Stimulated activated CD4-positive, alpha-beta T cell treated with anti-CD3 and anti-CD28 coated beads, Interleukin-4, amount 100 ng/mL, for 24 hours (primary cell): ENCODE measurements around the gene ANKRD23.
"Not testable (repeated sequence)": the region's sequence is repeated elsewhere in the genome, so short reads cannot be mapped to it uniquely, and the experiment has no call there.

Experiments used
- DNase-seq: peaks from one replicate; pipeline ENCODE4 v3.0.0-alpha.2; 2020

The ANKRD23 gene

DNA sequence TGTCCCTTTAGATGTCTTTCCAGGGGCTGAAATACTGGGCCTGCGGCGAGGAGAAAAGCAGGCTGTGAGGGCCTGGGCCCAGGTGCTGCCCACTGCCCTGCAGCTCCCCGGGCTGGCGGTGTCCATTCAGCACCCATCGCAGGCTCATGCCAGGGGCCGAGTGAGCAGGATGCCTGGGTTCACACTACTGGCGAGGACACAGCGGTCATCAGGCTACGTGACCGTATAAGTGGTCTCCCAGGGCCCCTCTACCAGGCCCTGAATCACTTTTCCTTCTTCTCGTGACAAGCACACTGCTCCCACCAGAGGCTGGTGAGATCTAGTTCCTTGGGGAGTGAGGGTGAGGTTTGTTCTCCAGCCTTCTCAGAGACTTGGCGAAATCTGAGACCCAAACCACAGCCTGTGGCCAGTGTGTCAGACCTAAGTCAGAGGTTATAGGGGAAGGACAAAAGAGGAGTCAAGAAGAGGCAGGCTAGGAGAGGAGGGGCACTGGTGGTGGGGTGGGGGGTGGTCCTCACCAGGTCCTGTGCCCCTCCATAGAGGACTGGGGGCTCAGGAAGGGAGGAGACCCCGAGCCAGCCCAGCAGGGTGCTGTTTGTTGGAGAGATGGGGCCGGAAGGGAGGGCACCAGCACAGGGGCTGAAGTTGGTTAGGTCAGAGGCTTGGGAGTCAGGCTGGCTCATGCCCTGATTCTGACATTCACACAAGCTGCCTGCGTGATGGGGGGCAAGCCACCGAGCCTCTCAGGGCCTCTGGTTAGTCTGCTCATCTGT, 32.6 kb upstream of the ANKRD23 start:
- no peak for DNase-seq

DNA sequence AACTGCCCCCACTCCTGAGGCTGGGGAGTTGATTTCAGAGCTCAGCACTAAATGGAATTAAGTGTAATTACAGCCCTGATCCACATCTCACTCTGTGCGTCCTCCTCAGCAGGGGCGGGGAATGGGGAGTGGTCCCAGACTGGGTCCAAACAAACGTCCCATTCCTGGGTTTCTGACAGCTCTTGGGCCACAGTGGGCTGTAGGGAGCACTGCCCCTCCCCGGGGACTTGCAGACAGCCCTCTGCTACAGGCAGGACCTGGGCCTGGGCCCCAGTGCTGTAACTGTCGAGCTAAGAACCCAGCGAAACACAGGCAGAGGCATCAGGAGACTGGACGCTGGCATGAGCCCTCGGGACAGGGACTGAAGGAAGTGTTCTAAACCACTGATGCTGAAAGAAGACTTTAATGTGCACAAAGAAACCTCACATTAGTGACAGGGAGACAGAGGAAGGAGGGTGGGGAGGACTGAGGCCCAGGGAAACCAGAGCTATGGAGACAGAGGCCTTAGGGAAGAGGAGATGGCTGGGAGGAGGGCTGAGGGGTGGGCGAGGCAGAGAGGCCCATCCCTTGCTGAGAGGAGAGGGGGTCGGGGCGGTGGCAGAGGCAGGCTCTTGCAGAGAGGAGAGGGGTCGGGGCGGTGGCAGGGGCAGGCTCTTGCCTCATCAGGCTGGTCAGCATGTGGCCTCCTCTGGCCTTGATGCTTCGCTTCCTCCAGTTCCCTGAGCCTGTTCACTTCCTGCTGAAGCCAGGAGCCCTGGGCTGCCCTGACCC, 31.9 kb upstream of the ANKRD23 start:
- DNase-seq, result no peak

DNA sequence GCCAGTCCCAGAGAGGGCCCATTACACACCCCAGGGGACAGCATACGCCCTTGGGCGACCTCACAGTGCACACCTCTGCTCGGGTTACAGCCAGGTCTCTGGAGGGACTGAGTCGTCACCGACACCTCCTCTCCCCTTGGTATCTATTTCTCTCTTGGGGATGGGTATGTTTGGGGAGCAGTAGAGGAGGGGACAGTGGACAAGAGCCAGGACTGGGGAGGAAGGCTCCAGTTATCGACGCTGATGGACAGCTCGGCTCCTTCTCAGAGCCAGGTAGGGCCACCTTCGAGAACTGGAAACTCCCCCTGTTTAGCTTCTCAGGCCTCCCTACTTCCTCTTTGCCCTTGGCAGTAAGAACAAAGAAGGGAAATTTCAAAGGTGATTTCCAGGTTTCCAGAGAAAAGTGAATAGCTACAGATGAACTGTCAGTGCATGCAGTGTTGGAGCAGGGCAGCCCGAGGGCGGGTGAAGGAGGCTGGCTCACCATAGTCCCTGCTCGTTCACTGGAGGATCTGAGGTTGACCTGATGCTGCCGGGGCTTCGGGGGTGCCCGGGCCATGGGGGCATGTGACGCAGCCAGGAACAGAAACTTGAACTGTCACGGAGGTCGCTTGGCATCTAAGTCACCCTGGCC, 30.5 kb upstream of the ANKRD23 start:
- DNase-seq, result no peak

DNA sequence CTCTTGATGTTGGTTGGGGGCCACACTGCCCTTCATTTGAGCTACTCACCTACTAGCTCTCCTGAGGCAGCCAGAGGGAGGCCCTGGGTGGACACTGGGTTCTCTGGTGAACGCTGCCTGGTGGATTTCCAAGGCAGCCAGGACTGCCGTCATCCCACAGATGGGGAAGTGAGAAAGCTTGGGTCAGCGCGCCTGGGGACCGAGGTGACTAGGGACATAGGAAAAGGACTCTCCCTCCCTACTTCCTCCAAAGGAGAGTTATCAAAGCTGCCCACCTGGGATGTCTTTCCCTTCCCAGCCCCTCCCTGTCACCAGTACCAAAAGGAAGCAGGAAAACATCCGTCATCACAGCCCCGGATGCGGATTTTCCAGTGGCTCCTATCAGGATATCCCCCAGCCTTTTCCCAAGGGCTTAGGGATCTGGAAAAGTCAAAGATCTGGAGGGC, 29.9 kb upstream of the ANKRD23 start:
- no peak for DNase-seq

DNA sequence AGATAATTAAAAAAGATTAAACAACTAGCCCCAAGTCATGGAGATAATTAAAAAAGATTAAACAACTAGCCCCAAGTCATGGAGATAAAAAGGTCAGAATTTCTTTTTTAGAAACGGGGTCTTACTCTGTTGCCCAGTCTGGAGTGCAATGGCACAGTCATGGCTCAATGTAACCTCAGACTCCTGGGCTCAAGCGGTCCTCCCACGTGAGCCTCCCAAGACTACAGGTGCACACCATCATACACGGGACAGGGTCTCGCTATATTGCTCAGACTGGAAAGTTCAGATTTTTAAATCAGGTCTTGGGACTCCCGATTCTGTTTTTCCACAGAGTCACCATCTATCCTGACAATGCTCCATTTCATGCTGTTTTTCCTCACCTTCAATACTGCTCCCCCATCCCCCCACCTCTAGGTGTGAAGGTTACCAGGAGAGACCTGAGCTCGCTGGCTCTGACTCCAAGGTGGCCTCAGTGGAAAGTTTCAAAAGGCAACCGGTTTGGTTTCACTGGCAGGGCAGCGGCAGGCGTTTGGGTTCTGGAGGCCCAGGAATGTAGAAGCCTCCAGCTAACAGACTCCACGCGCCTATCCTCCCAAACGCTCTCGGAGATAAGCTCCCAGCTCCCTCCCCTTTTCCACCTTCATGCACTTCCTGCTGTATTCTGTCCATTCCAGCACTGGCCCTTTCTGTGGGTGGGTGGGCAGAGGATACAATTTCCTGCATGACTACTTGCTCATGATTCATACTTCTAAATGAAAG, 28.9 kb upstream of the ANKRD23 start:
- no peak for DNase-seq

DNA sequence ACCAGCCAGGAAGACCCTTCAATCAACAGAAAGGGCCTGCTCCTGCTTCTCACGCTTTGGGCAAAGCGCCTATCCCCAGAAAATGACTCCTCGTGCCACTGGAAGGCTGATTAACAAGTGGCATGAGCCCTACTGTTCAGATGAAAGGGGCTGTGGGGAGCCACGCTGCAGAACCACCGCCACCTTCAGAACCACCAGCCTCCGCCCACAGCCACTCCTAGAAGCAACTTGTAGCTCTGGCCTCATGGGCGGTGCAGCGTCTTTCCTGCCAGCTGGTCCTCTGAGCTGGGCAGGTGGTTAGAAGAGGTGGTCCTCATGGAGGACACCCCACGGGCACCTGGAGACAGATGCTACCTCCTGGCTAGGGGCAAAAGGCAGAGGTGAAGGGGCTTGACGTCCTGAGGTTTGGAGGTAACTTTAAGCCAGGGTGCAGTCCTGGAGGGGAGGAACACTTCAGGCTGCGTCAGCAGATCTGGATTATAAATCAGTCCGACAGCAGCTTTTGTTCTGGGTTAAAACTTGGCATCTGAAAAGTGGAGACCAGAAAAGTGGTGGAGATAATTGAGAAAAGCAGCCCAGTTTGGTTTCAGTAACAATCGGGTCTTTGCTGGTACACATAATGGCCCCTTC, 26.9 kb upstream of the ANKRD23 start:
- peak; percentile 53 for DNase-seq

DNA sequence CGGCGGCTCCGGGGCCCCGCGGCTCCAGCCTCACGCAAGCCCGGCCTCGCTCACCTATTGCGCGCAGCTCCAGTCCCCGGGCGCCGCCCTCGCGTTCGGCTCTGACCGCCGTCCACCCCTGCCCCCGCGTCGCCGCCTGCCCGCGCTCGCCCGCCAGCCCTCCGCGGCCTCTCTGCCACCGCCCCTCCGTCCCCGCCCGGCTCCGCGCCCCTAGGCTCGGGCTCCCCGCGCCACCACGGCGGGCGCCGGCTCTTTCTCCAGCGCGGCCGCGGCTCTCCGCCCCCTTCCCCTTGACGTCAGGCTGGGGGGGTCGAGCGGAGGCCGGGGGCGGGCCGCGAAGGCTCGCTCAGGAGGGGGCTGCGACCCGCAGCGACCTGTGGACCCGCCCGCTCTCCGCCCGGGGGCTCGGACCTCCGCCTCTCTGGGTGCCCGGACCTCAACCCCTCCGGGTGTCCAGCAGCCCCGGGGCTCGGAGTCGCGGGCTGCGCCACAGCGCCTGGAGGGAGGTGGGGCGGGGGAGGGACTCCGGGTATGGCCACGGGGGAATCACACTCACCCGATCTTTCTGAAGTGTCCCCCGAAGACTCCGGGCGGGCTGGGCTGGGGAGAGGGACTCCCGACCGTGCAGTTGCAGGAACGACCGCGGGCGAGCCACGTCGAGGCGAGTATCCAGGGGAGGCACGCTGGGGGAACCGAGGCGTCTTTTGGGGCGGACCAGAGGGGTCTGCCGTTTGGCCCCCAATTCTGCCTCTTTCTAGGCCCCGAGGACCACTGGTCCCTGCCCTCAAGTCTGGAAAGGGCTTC, 26.2 kb upstream of the ANKRD23 start, which contains the start of gene SEMA4C:
TSS of gene SEMA4C (minus strand) at position 259 of the 804 bp plus-strand sequence. CDS start 2,194 bp downstream, outside the sequence.
- peak; percentile 42 for DNase-seq

DNA sequence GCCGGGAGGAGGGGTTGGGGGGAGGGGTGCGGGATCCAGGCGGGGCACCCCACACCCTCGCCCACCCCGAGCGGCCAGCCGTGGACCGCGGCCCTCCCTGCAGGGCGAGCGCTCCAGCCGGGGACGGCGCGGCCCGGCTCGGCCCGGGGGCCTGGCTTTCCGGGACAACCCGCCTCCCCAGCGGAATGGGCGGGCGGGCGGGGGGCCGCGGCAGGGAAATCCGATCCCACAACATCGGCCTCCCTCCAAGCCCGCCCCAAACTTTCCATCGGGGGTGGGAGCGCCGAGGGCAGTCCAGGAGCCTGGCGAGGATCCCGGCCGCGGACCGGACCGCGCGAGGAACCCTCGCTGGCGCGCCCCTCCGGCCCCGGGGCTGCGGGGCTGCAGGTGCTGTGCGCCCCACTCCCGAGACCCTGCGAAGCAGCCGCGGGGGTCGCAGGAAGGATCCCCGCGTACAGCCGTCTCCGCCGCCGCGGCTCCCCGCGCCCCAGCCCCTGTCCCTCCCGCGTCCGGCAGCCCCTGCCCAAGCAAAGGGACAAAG, 25.5 kb upstream of the ANKRD23 start:
- DNase-seq, result no peak

DNA sequence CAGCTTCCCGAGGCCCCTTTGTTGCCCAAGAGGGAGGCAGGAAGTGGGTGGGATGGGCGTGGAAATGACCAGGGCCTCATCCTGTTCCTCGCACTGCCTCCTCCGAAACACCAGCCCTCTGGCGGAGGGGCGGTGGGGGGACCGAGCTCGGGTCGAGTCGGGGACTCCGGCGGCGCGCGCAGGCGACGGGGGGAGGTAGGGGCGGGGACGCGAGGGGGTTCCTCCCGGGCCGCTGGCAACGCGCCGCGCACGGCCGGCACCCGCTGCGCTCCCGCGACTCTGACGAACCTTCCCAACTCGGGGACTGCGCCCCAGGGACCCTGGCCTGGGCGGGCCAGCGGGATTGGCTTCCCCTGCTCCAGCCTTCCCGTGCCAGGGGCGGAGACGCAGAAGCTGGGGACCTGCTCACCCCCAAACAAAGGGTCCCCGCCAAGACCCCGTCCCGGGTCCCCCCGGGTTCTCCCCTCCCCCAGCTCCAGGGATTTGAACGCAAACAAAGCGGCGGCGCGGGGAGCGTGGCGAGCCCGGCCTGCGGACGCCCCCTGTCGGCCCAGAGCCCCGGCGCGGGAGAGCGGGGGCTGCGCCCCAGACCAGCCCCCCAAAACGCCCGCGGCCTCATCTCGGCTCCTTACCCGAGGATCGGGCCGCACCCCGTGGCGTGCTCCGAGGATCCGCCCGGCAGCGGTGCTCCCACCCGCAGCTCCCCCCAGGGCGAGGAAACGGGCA, 24.9 kb upstream of the ANKRD23 start:
- peak; percentile 55 for DNase-seq

DNA sequence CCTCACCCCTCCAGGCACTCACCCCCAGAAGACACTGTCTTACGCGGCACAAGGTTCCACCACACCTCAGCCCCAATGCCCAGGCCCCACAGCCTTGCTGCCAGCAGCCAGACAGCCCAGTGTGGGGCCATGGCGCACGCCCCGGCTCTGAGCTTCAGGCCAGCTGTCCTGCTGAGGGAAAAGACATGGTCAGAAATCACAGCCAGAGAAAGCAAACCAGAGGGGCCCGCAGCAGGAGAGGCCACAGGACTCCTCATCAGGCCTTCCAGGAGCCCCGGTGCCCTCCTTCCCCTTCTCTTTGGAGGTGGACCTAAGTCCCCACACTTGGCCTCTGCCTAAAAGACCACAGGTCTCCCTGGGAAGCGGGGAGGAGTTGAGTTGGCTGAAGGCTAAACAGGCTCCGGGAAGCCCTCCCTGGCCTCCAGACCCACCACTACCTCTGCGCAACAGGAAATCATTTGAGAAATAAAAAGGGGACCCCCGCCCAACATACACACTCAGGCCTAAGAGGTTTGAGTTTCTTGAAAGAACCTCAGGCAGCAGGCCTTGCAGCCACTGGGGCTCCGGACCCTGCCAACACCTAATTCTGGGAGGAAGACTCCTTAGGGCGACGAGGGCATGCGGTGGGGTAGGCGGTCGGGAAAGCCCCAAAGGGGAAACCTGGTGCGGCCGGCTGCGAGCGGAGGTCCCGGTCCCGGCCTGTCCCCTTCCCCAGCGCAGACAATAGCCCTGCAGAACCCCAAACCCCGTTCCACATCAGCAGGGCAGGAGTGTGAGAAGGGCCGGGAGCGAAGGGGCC, 24.1 kb upstream of the ANKRD23 start:
- DNase-seq, result peak; percentile 40

DNA sequence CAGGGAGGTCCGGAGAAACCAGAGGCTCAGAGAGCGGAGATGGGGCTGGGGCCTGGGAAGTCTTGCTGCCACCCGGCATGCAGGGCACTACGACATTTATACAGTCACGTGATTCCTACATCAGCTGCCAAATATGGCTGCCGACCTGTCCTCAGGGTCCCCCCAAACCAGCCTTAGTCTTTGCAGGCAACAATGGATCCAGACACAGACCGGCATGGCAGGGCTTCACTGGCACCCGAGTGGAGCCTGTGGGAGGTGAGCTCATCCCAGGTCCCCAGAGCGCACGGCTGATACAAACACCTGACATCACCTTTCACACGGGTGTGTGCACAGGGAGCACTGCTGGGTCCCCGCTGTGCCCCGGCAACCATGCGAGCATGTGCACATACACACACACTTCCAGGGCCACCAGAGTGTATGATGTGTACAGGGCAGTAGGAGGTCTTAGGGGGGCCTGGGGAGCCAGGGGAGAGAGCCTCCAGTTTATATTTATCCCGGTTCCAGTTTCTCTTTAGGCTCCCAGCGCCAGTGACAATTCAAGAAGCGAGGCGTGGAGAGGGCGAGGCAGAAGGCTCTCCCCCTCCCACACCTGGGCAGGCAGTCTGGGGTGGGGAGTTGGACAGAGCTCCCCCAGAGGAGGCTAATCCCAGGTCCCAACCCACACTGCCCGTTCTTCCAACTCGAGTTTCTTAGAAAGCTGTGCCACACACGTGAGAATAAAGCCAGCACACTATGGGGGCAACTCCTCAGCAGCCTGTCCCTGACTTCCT, 23.4 kb upstream of the ANKRD23 start:
- no peak for DNase-seq

DNA sequence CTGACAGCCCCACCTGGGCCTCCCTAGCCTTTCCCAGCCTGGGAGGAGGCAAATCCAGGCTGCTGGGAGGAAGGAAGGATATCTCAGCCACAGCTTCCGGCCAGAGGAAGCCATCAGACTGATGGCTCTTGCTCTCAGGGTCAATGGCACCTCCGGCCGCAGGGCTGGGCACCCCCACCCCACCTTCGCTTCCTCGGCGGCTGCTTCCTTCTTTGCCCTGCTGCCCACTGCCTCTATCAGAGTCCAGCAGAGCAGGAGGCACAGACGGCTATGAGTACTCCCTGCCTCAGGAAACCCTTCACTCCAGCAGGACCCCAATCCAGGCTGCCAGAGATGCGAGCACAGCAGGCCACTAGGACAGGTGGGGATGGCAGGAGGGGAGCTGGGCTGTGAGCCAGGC, 22.8 kb upstream of the ANKRD23 start:
- DNase-seq, result no peak

DNA sequence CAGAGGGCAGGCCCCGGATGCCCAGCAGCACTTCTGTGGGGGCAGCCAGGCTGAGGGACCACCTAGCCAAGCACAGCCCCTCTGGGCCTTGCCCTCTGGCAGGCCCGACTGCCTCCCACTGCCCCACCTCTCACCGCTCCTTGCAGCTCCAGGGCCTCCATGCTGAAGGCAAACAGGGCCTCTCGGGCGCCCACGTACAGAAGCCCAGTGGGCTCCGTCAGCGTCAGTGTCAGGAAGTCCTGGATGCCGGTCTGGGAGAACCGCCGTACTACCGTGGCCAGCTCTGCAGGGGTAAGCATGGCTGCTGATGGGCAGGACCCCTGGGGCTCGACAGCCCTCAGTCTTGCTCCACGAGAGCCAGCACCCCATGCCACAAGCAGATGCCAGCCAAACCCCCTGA, 22.3 kb upstream of the ANKRD23 start:
- DNase-seq, result no peak

DNA sequence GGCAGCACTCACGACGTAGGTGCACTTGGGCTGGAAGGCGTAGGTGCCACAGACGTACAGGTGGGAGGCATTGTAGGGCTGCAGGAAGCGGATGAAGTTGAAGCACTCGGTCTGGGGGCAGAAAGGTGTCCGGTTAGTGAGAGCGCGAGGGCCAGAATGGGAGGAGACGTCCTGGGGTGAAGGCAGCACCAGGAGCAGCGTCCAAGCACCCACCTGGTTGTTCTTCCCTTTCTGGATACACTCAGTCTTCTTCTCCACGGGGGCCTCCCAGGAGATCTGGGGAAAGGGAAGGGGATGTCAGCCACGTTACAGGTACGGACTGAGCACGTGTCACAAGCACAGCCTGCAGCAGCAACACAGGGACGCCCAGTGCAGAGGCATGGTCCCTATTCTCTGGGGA, 21.8 kb upstream of the ANKRD23 start:
- DNase-seq, result no peak

DNA sequence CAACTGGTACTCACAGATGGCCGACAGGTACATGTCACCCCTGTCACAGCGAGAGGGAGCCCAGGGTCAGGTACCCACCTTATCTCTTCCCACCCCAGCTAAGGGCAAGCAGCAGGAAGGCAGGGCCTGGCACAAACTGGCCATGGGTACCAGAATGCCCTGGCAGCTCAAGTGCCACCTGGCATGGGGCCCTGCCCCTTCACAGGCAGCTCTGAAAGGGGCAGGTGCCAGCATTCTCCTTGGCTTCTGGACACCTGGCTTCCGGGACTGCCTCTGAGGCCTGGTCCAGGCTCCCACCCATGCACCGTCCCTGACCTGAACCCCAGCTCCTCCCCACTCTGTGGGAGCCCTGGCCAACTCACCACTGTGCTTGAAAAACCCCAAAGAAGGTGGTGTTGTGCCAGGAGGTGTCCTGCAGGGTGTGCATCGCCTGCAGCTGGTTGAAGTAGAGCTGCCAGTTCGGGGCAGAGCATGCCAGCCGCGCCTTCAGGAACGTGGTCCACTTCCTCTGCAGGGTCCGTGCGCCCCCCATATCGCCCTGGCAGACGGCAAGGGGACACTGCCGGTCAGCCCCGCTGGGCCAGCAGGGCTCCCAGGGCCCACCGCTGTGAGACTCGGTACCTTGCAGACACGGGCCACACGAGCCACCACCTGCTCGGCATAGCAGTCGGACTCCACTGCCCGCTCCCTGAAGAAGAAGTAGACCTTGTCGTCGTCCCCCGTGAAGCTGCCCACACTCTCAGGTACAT, 20.7 kb upstream of the ANKRD23 start:
- no peak for DNase-seq

DNA sequence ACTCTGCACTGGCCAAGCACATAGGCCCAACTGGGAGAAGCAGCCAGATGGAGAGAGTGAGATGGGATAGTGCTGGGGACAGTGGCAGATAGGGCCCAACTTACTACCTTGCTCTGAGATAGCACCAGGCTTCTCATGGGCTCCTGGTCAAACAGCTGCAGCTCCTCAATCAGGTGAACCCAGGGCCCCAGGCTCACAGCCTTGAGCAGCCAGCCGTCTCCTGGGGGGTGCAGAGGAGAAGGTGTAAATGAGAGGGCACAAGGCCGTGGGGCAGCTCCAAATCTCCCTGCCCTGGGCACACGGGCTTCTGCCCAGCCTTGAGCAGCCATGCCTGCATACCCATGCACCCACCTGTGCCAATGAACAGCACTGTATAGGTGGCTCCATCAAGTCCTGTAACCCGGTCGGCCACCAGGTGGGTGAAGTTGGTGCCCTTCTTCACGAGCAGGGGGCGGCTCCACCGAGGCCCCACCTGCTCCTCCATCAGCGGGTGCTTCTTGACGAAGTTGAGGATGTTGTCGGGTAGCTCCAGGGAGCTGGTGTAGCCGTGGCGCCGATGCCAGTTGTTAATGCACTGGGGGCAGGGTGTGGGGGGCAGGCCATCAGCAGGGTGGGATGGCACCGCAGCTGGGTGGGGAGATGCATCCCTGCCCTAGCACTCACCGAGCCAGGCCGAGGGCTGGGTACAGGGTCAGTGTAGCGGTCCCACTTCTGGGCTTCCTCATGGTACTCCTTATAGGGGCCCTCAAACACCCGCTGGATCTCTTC, 19.9 kb upstream of the ANKRD23 start:
- DNase-seq, result no peak

DNA sequence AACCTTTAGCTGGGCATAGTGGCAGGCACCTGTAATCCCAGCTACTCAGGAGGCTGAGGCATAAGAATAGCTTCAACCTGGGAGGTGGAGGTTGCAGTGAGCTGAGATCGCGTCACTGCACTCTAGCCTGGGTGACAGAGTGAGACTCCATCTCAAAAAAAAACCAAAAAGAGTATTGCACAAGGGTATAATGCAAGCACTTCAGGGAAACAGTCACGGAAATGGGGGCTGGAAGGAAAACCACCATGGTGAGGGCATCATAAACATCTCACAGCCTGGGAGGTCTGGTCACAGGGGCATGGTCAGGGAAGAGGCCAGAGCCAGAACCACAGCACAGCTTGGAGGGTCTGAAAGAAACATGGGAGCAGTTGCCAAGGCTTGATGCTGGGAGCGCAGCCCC, 19.2 kb upstream of the ANKRD23 start:
- DNase-seq, result not testable (repeated sequence)
